ENCODE results near the gene CSRNP3. TPM values are rescaled to one million over a fixed set of nuclear protein-coding genes. Genes with fewer than 3 reads are reported as not detected.

CSRNP3 gene
- total RNA-seq, 1 donor from 2014 or later = 14.6 TPM

GRCh38 chr2:165601928-165602521, 132.5 kb downstream of the CSRNP3 start:
- Mint-ChIP-seq H3K27ac (ENCODE audit: unreplicated experiment) (no peak overlapping the region), H3K4me3 (ENCODE audit: unreplicated experiment) (peak overlapping the region; percentile 2), H3K36me3 (ENCODE audit: low read depth, unreplicated experiment) (peaks cover 4% of the 10 kb centered on the region), H3K4me1 (ENCODE audit: unreplicated experiment) (peaks cover 21% of the 10 kb centered on the region), H3K9me3 (ENCODE audit: unreplicated experiment) (no peaks in the 10 kb centered on the region), H3K27me3 (ENCODE audit: unreplicated experiment) (no peaks in the 10 kb centered on the region)
- TF ChIP-seq, protein P1, sequence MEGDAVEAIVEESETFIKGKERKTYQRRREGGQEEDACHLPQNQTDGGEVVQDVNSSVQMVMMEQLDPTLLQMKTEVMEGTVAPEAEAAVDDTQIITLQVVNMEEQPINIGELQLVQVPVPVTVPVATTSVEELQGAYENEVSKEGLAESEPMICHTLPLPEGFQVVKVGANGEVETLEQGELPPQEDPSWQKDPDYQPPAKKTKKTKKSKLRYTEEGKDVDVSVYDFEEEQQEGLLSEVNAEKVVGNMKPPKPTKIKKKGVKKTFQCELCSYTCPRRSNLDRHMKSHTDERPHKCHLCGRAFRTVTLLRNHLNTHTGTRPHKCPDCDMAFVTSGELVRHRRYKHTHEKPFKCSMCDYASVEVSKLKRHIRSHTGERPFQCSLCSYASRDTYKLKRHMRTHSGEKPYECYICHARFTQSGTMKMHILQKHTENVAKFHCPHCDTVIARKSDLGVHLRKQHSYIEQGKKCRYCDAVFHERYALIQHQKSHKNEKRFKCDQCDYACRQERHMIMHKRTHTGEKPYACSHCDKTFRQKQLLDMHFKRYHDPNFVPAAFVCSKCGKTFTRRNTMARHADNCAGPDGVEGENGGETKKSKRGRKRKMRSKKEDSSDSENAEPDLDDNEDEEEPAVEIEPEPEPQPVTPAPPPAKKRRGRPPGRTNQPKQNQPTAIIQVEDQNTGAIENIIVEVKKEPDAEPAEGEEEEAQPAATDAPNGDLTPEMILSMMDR (IDR thresholded peaks at IDR 0.05; ENCODE audit: unreplicated experiment) = no peak
- no peak for DNase-seq (ENCODE audit: low spot score)

GRCh38 chr2:165609672-165610071, 140.2 kb downstream of the CSRNP3 start:
- Mint-ChIP-seq H3K36me3 (ENCODE audit: low read depth, unreplicated experiment) (no peaks in the 10 kb centered on the region), H3K4me1 (ENCODE audit: unreplicated experiment) (peaks cover 39% of the 10 kb centered on the region), H3K4me3 (ENCODE audit: unreplicated experiment) (no peak overlapping the region), H3K27me3 (ENCODE audit: unreplicated experiment) (no peaks in the 10 kb centered on the region), H3K9me3 (ENCODE audit: unreplicated experiment) (no peaks in the 10 kb centered on the region), H3K27ac (ENCODE audit: unreplicated experiment) (peak overlapping the region; percentile 91)
- TF ChIP-seq, protein P1 (IDR thresholded peaks at IDR 0.05; ENCODE audit: unreplicated experiment) = no peak
- no peak for DNase-seq (ENCODE audit: low spot score)

DNA sequence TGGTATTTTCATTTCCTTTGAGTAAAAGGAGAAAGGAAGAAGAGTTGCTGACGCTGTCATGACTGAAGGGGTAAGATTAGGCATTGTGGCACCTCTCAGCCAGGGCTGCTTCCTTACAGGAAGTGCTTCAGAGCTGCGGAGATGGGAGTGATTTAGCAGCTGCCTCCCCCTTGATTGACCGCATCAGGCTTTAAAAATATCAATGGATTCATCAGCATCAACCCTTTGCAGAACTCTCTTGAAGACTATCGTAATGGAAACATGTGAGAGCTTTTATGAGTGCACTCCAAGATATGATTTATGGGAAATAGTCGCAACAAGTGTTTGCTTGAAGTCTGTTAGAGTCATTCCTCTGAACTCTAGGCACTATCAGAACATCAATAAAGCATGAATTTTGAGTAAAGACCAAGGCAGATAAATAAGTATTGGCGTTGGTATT, 141.1 kb downstream of the CSRNP3 start:
- peak; percentile 39 for DNase-seq (ENCODE audit: low spot score)
- no peaks in the 10 kb centered on the region for H3K36me3 Mint-ChIP-seq (ENCODE audit: low read depth, unreplicated experiment)
- peak overlapping the region; percentile 91 for H3K27ac Mint-ChIP-seq (ENCODE audit: unreplicated experiment)
- H3K27me3 Mint-ChIP-seq (ENCODE audit: unreplicated experiment) = no peaks in the 10 kb centered on the region
- peaks cover 33% of the 10 kb centered on the region for H3K4me1 Mint-ChIP-seq (ENCODE audit: unreplicated experiment)
- no peak overlapping the region for H3K4me3 Mint-ChIP-seq (ENCODE audit: unreplicated experiment)
- TF ChIP-seq, protein P1 (IDR thresholded peaks at IDR 0.05; ENCODE audit: unreplicated experiment) = no peak
- H3K9me3 Mint-ChIP-seq (ENCODE audit: unreplicated experiment) = no peaks in the 10 kb centered on the region

GRCh38 chr2:165617741-165618481, 148.4 kb downstream of the CSRNP3 start:
- Mint-ChIP-seq H3K4me1 (ENCODE audit: unreplicated experiment) (peaks cover 30% of the 10 kb centered on the region), H3K27me3 (ENCODE audit: unreplicated experiment) (no peaks in the 10 kb centered on the region), H3K4me3 (ENCODE audit: unreplicated experiment) (no peak overlapping the region), H3K9me3 (ENCODE audit: unreplicated experiment) (no peaks in the 10 kb centered on the region), H3K36me3 (ENCODE audit: low read depth, unreplicated experiment) (peaks cover 3% of the 10 kb centered on the region), H3K27ac (ENCODE audit: unreplicated experiment) (no peak overlapping the region)
- TF ChIP-seq, protein P1 (IDR thresholded peaks at IDR 0.05; ENCODE audit: unreplicated experiment) = no peak
- no peak for DNase-seq (ENCODE audit: low spot score)

GRCh38 chr2:165618806-165619205, 149.3 kb downstream of the CSRNP3 start:
- no peaks in the 10 kb centered on the region for H3K9me3 Mint-ChIP-seq (ENCODE audit: unreplicated experiment)
- H3K36me3 Mint-ChIP-seq (ENCODE audit: low read depth, unreplicated experiment) = peaks cover 3% of the 10 kb centered on the region
- no peaks in the 10 kb centered on the region for H3K27me3 Mint-ChIP-seq (ENCODE audit: unreplicated experiment)
- peaks cover 27% of the 10 kb centered on the region for H3K4me1 Mint-ChIP-seq (ENCODE audit: unreplicated experiment)
- H3K4me3 Mint-ChIP-seq (ENCODE audit: unreplicated experiment) = no peak overlapping the region
- H3K27ac Mint-ChIP-seq (ENCODE audit: unreplicated experiment) = no peak overlapping the region
- no peak for DNase-seq (ENCODE audit: low spot score)
- TF ChIP-seq, protein P1 (IDR thresholded peaks at IDR 0.05; ENCODE audit: unreplicated experiment) = no peak
